IMR-90 (cell line): Measurements from ENCODE around the gene HHLA2. TPM values are rescaled to one million over a fixed set of nuclear protein-coding genes. Genes with fewer than 3 reads are reported as not detected.

Source experiments
- ATAC-seq: fragments of 200-7000 bp; cut with Tn5 transposase; 2 replicates; pipeline ENCODE4 v1.9.1; 2020; ENCODE audit warnings: low read depth, mild to moderate bottlenecking, moderate library complexity
- BruUV-seq: library from RNA; stranded (reverse); fragments of 400-500 nt; replicated peaks from 2 replicates; lab custom pipeline; 2021; lab: Mats Ljungman, UMichigan
- CTCF ChIA-PET: fragments of 300-600 bp; formaldehyde crosslinking; extraction: SDS; loops from one replicate; lab custom pipeline; 2021; ENCODE audit warnings: antibody characterized with exemption; lab: Yijun Ruan, JAX
- POLR2A ChIA-PET: fragments of 300-600 bp; sonication (Branson Sonifier 250); formaldehyde crosslinking; loops from one replicate; lab custom pipeline; 2022; ENCODE audit warnings: antibody characterized with exemption; ENCODE audit not compliant: unreplicated experiment; lab: Charles Lee
- DNase-seq: peaks from one replicate; pipeline ENCODE4 v3.0.0; 2013
- H2AFZ ChIP-seq: replicated peaks from 2 replicates; pipeline ENCODE3; 2013; ENCODE audit warnings: low read length, mild to moderate bottlenecking; ENCODE audit not compliant: poor library complexity
- H2AK5ac ChIP-seq: 2 replicates; pipeline ENCODE4 v1.6.1; 2013; ENCODE audit warnings: low read depth, low read length, inconsistent platforms
- H2AK9ac ChIP-seq: replicated peaks from 2 replicates; pipeline ENCODE3; 2013; ENCODE audit warnings: mild to moderate bottlenecking, low read depth, low read length, moderate library complexity; ENCODE audit not compliant: poor library complexity
- H2BK120ac ChIP-seq: 2 replicates; pipeline ENCODE4 v1.6.1; 2013; ENCODE audit warnings: low read depth, low read length, inconsistent platforms
- H2BK15ac ChIP-seq: 3 replicates; pipeline ENCODE4 v1.6.1; 2013; ENCODE audit warnings: low read depth, low read length, inconsistent platforms
- H2BK20ac ChIP-seq: 2 replicates; pipeline ENCODE4 v1.6.1; 2013; ENCODE audit warnings: low read depth, mild to moderate bottlenecking, inconsistent platforms, low read length, moderate library complexity
- H2BK5ac ChIP-seq: 2 replicates; pipeline ENCODE4 v1.6.1; 2013; ENCODE audit warnings: mild to moderate bottlenecking, low read depth, low read length, inconsistent platforms; ENCODE audit not compliant: poor library complexity, severe bottlenecking
- H3K14ac ChIP-seq: replicated peaks from 2 replicates; pipeline ENCODE4 v1.6.1; 2013; ENCODE audit warnings: low read depth, low read length, inconsistent platforms
- H3K18ac ChIP-seq: 2 replicates; pipeline ENCODE4 v1.6.1; 2013; ENCODE audit warnings: low read depth, low read length, control low read depth
- H3K23ac ChIP-seq: 2 replicates; pipeline ENCODE4 v1.6.1; 2013; ENCODE audit warnings: low read depth, low read length, inconsistent platforms
- H3K27ac ChIP-seq: 2 replicates; pipeline ENCODE4 v1.5.1; 2013; ENCODE audit warnings: mild to moderate bottlenecking, control low read depth, low read length; ENCODE audit not compliant: insufficient read depth
- H3K27me3 ChIP-seq: 2 replicates; pipeline ENCODE4 v1.6.1; 2013; ENCODE audit warnings: low read length; ENCODE audit not compliant: control insufficient read depth, insufficient read depth
- H3K36me3 ChIP-seq: 2 replicates; pipeline ENCODE4 v1.6.1; 2013; ENCODE audit warnings: low read length, mixed read lengths; ENCODE audit not compliant: control insufficient read depth, insufficient read depth
- H3K4ac ChIP-seq: 2 replicates; pipeline ENCODE4 v1.6.1; 2013; ENCODE audit warnings: low read depth, low read length, inconsistent platforms
- H3K4me1 ChIP-seq: 2 replicates; pipeline ENCODE4 v1.6.1; 2013; ENCODE audit warnings: low read length, mixed read lengths; ENCODE audit not compliant: control insufficient read depth, insufficient read depth
- H3K4me2 ChIP-seq: 2 replicates; pipeline ENCODE4 v1.6.1; 2013; ENCODE audit warnings: low read depth, mild to moderate bottlenecking, control low read depth, low read length, moderate library complexity
- H3K4me3 ChIP-seq: 2 replicates; pipeline ENCODE4 v1.5.1; 2013; ENCODE audit warnings: low read depth, mild to moderate bottlenecking, control low read depth, low read length, moderate library complexity; ENCODE audit not compliant: insufficient read depth
- H3K56ac ChIP-seq: 2 replicates; pipeline ENCODE4 v1.6.1; 2013; ENCODE audit warnings: low read length, inconsistent platforms; ENCODE audit not compliant: insufficient read depth; ENCODE audit errors: extremely low read depth
- H3K79me1 ChIP-seq, 2 experiments: 2 replicates each; pipeline ENCODE4 v1.6.1; 2013; ENCODE audit warnings: low read length in 2 of 2, inconsistent platforms in 1 of 2, low read depth in 1 of 2
- H3K9ac ChIP-seq: 2 replicates; pipeline ENCODE4 v1.6.1; 2013; ENCODE audit warnings: low read depth, low read length, control low read depth
- H3K9me1 ChIP-seq: 2 replicates; pipeline ENCODE4 v1.6.1; 2013; ENCODE audit warnings: low read length, inconsistent platforms; ENCODE audit not compliant: insufficient read depth
- H3K9me3 ChIP-seq: 2 replicates; pipeline ENCODE4 v1.6.1; 2013; ENCODE audit warnings: low read length; ENCODE audit not compliant: control insufficient read depth, insufficient read depth
- H4K20me1 ChIP-seq: 2 replicates; pipeline ENCODE4 v1.6.1; 2013; ENCODE audit warnings: low read length, inconsistent platforms; ENCODE audit not compliant: insufficient read depth
- H4K5ac ChIP-seq: 2 replicates; pipeline ENCODE4 v1.6.1; 2013; ENCODE audit warnings: mild to moderate bottlenecking, low read depth, low read length, control low read depth
- H4K8ac ChIP-seq, 2 experiments: 2 replicates each; pipeline ENCODE4 v1.6.1; 2013; ENCODE audit warnings: low read depth in 2 of 2, low read length in 2 of 2, control low read depth in 1 of 2, inconsistent platforms in 1 of 2
- H4K91ac ChIP-seq: 2 replicates; pipeline ENCODE4 v1.6.1; 2013; ENCODE audit warnings: low read depth, low read length, inconsistent platforms; ENCODE audit not compliant: insufficient read depth
- BHLHE40 ChIP-seq: fragments of 150-350 bp; IDR thresholded peaks from 2 replicates; pipeline ENCODE4 v1.6.1; 2016; ENCODE audit warnings: mild to moderate bottlenecking, low read depth, low read length
- CEBPB ChIP-seq: IDR thresholded peaks from 2 replicates; pipeline ENCODE4 v1.6.1; 2012; ENCODE audit warnings: low read depth, low read length, improper control_type of control experiment
- CHD1 ChIP-seq: IDR thresholded peaks from 2 replicates; pipeline ENCODE4 v1.6.1; 2012; ENCODE audit warnings: low read depth, low read length, improper control_type of control experiment
- CTCF ChIP-seq: conservative IDR thresholded peaks from 2 replicates; pipeline ENCODE4 v1.5.1; 2012; ENCODE audit warnings: mild to moderate bottlenecking, low read depth, low read length, improper control_type of control experiment
- ELK1 ChIP-seq: fragments of 150-350 bp; IDR thresholded peaks from 2 replicates; pipeline ENCODE4 v1.6.1; 2016; ENCODE audit warnings: low read depth, mild to moderate bottlenecking, low read length, moderate library complexity, borderline replicate concordance
- FOS ChIP-seq: fragments of 150-350 bp; IDR thresholded peaks from 2 replicates; pipeline ENCODE4 v1.6.1; 2016; ENCODE audit warnings: low read depth, low read length
- MAFK ChIP-seq: IDR thresholded peaks from 2 replicates; pipeline ENCODE4 v1.6.1; 2012; ENCODE audit warnings: low read depth, low read length, improper control_type of control experiment
- MAZ ChIP-seq: IDR thresholded peaks from 2 replicates; pipeline ENCODE4 v1.6.1; 2012; ENCODE audit warnings: low read depth, mild to moderate bottlenecking, low read length, improper control_type of control experiment, moderate library complexity, borderline replicate concordance
- MXI1 ChIP-seq: IDR thresholded peaks from 2 replicates; pipeline ENCODE4 v1.6.1; 2012; ENCODE audit warnings: low read depth, mild to moderate bottlenecking, low read length, moderate library complexity, borderline replicate concordance
- NFE2L2 ChIP-seq: fragments of 150-350 bp; IDR thresholded peaks from 2 replicates; pipeline ENCODE4 v1.6.1; 2016; ENCODE audit warnings: low read depth, mild to moderate bottlenecking, low read length
- POLR2A ChIP-seq: IDR thresholded peaks from 2 replicates; pipeline ENCODE4 v1.6.1; 2012; ENCODE audit warnings: mild to moderate bottlenecking, low read depth, low read length
- RAD21 ChIP-seq: IDR thresholded peaks from 2 replicates; pipeline ENCODE4 v1.6.1; 2012; ENCODE audit warnings: low read length, improper control_type of control experiment
- RCOR1 ChIP-seq: IDR thresholded peaks from 2 replicates; pipeline ENCODE4 v1.6.1; 2012; ENCODE audit warnings: mild to moderate bottlenecking, low read length, improper control_type of control experiment; ENCODE audit not compliant: insufficient replicate concordance
- RFX5 ChIP-seq: IDR thresholded peaks from 2 replicates; pipeline ENCODE4 v1.8.0; 2012; ENCODE audit warnings: low read depth, mild to moderate bottlenecking, low read length, moderate library complexity
- SMC3 ChIP-seq: fragments of 150-350 bp; IDR thresholded peaks from 2 replicates; pipeline ENCODE4 v1.6.1; 2016; ENCODE audit warnings: low read depth, mild to moderate bottlenecking, antibody characterized with exemption, low read length, moderate library complexity
- WGBS, 2 experiments: methylation state at CpG; one replicate each; pipeline versions ENCODE4 v1.1.5 to v1.1.7; 2013; ENCODE audit warnings: missing lambda C conversion rate in 2 of 2; ENCODE audit not compliant: insufficient read length in 1 of 2; ENCODE audit errors: extremely low coverage in 2 of 2; 5-methylcytosine and 5-hydroxymethylcytosine counted together
- dilution Hi-C: fragments of 300-500 bp; cut with HindIII; formaldehyde crosslinking; loops from one replicate; pipeline ENCODE4 v1.14.3; 2018; ENCODE audit warnings: low sequenced_read_pairs; ENCODE audit not compliant: unreplicated experiment
- in situ Hi-C: fragments of 300-500 bp; cut with MboI; formaldehyde crosslinking; loops from 3 replicates; pipeline ENCODE4 v1.14.3; 2019; ENCODE audit warnings: low sequenced_read_pairs, inconsistent platforms, mixed read lengths
- intact Hi-C: fragments of 100-400 bp; cut with micrococcal nuclease; formaldehyde crosslinking; loops from 2 replicates; pipeline ENCODE4 v1.10.0; 2022
- polyA plus RNA-seq, 3 experiments: library from polyadenylated mRNA; depleted of rRNA; stranded (reverse); fragments of >200 nt; gene quantifications; 2 replicates each; pipeline ENCODE4 v1.2.3, GENCODE V29; 2012; ENCODE audit warnings: low replicate concordance in 1 of 3
- total RNA-seq: library from RNA; depleted of rRNA; stranded (reverse); fragments of >200 nt; gene quantifications from 2 replicates; pipeline ENCODE4 v1.2.3, GENCODE V29; 2012
- TF ChIP-seq, protein P1 (sequence below): fragments of 150-350 bp; IDR thresholded peaks from 2 replicates; pipeline ENCODE4 v1.6.1; 2017; ENCODE audit warnings: mild to moderate bottlenecking, antibody characterized with exemption, low read length, low read depth

The HHLA2 gene
- total and polyA plus RNA-seq, 2 of the 4 experiments (the other 2 are of a cell fraction), result not detected

GRCh38 chr3:108381529-108382140, 85.3 kb downstream of the HHLA2 start:
- whole genome bisulfite sequencing, 2 experiments, result 29% methylated on average over 1 of the region's 3 CpGs; no CpG with 5 or more reads in 1 of the 2 experiments
- H3K18ac ChIP-seq, result no peak overlapping the region
- intact Hi-C loops (no loop called here), dilution Hi-C loops (no loop called here), in situ Hi-C loops (no loop called here)
- TF ChIP-seq CHD1, result no peak
- no peak for TF ChIP-seq MAZ
- TF ChIP-seq SMC3, result no peak
- no peak for TF ChIP-seq FOS
- TF ChIP-seq MXI1, result no peak
- TF ChIP-seq, protein P1, sequence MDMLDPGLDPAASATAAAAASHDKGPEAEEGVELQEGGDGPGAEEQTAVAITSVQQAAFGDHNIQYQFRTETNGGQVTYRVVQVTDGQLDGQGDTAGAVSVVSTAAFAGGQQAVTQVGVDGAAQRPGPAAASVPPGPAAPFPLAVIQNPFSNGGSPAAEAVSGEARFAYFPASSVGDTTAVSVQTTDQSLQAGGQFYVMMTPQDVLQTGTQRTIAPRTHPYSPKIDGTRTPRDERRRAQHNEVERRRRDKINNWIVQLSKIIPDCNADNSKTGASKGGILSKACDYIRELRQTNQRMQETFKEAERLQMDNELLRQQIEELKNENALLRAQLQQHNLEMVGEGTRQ, result no peak
- TF ChIP-seq RAD21, result no peak
- TF ChIP-seq POLR2A, result no peak
- TF ChIP-seq RFX5, result no peak
- TF ChIP-seq ELK1, result no peak
- TF ChIP-seq MAFK, result no peak
- TF ChIP-seq NFE2L2, result no peak
- no peak for TF ChIP-seq CTCF
- TF ChIP-seq CEBPB, result no peak
- no peak for TF ChIP-seq BHLHE40
- TF ChIP-seq RCOR1, result no peak
- no peaks in the 10 kb centered on the region for H3K9me1 ChIP-seq
- ChIA-PET CTCF (no interaction called here), POLR2A (no interaction called here)
- H2BK15ac ChIP-seq, result no peak overlapping the region
- ATAC-seq (no peak), DNase-seq (no peak)
- no peak overlapping the region for H3K9ac ChIP-seq
- H3K79me1 ChIP-seq, result no peaks in the 10 kb centered on the region
- H2AK5ac ChIP-seq, result no peak overlapping the region
- no peak overlapping the region for H2BK5ac ChIP-seq
- no peaks in the 10 kb centered on the region for H3K4me1 ChIP-seq
- H2BK120ac ChIP-seq, result no peak overlapping the region
- H3K14ac ChIP-seq, result no peak overlapping the region
- no peak overlapping the region for H3K4me2 ChIP-seq
- no peaks in the 10 kb centered on the region for H3K36me3 ChIP-seq
- no peak overlapping the region for H4K91ac ChIP-seq
- no peak overlapping the region for H4K5ac ChIP-seq
- no peak overlapping the region for H2AFZ ChIP-seq
- H3K27ac ChIP-seq, result no peak overlapping the region
- H4K8ac ChIP-seq, result no peak overlapping the region
- H2AK9ac ChIP-seq, result no peak overlapping the region
- no peaks in the 10 kb centered on the region for H3K9me3 ChIP-seq
- no peak overlapping the region for H3K4me3 ChIP-seq
- no TSS peak for BruUV-seq
- no peaks in the 10 kb centered on the region for H4K20me1 ChIP-seq
- no peak overlapping the region for H3K4ac ChIP-seq
- H2BK20ac ChIP-seq, result no peak overlapping the region
- H3K56ac ChIP-seq, result no peak overlapping the region
- H3K23ac ChIP-seq, result no peak overlapping the region
- H3K27me3 ChIP-seq, result peaks cover 3% of the 10 kb centered on the region; the same call in 1 of the 2 replicates
